SIG-M5 (cell line): ENCODE data around the gene WDR45B.
"Not testable (repeated sequence)": the region's sequence is repeated elsewhere in the genome, so short reads cannot be mapped to it uniquely, and the experiment has no call there.

Source experiments
- DNase-seq: peaks from one replicate; lab custom pipeline; 2025; lab: John Stamatoyannopoulos, UW

Gene WDR45B

GRCh38 chr17:82657926-82658325 is 9.7 kb upstream of the WDR45B start:
- no peak for DNase-seq

GRCh38 chr17:82656266-82656665 is 8.0 kb upstream of the WDR45B start:
- DNase-seq: no peak

GRCh38 chr17:82655523-82655922 is 7.3 kb upstream of the WDR45B start:
- no peak for DNase-seq

GRCh38 chr17:82655038-82655479 is 6.8 kb upstream of the WDR45B start:
- DNase-seq: no peak

GRCh38 chr17:82654611-82655010 is 6.4 kb upstream of the WDR45B start:
- DNase-seq: not testable (repeated sequence)

- DNase-seq: no peak
Observed at GRCh38 chr17:82653651-82654528, 5.6 kb upstream of the WDR45B start.

GRCh38 chr17:82650723-82651122 is 2.5 kb upstream of the WDR45B start:
- no peak for DNase-seq

- no peak for DNase-seq
Observed at GRCh38 chr17:82649501-82650261, 1.4 kb upstream of the WDR45B start.

GRCh38 chr17:82648742-82649331 is 593 bp upstream of the WDR45B start:
- DNase-seq: no peak

GRCh38 chr17:82647593-82648164 is 565 bp downstream of the WDR45B start:
- no peak for DNase-seq

GRCh38 chr17:82645516-82645915 is 2.7 kb downstream of the WDR45B start:
- no peak for DNase-seq

- DNase-seq: no peak
Observed at GRCh38 chr17:82644148-82644547, 4.1 kb downstream of the WDR45B start.

GRCh38 chr17:82642022-82642421 is 6.2 kb downstream of the WDR45B start:
- no peak for DNase-seq

GRCh38 chr17:82640036-82640435 is 8.2 kb downstream of the WDR45B start:
- no peak for DNase-seq

- no peak for DNase-seq
Observed at GRCh38 chr17:82639628-82640027, 8.6 kb downstream of the WDR45B start.

- DNase-seq: no peak
Observed at GRCh38 chr17:82638183-82638773, 10.0 kb downstream of the WDR45B start.

- DNase-seq: no peak
Observed at GRCh38 chr17:82636626-82637598, 11.3 kb downstream of the WDR45B start.

- DNase-seq: no peak
Observed at GRCh38 chr17:82633343-82633742, 14.9 kb downstream of the WDR45B start.

- no peak for DNase-seq
Observed at GRCh38 chr17:82632451-82632850, 15.8 kb downstream of the WDR45B start.

GRCh38 chr17:82631544-82631943 is 16.7 kb downstream of the WDR45B start:
- no peak for DNase-seq

- DNase-seq: no peak
Observed at GRCh38 chr17:82630212-82630611, 18.0 kb downstream of the WDR45B start.
